Suprapubic skin (tissue), 4 donors: ENCODE measurements around the gene GTSE1. TPM values are rescaled to one million over a fixed set of nuclear protein-coding genes. Genes with fewer than 3 reads are reported as not detected.

Experiments
- DNase-seq, 2 donors: peaks; one replicate each; pipeline ENCODE4 v3.0.0-alpha.2; 2019; ENCODE audit warnings: low spot score in 2 of 2
- H3K27ac ChIP-seq: fragments of 200-600 bp; sonication (generic); one replicate; pipeline ENCODE4 v1.5.1; 2019
- H3K27me3 ChIP-seq: fragments of 200-600 bp; sonication (generic); one replicate; pipeline ENCODE4 v1.5.1; 2019
- H3K36me3 ChIP-seq: fragments of 200-600 bp; sonication (generic); one replicate; pipeline ENCODE4 v1.5.1; 2019
- H3K4me1 ChIP-seq: fragments of 200-600 bp; sonication (generic); one replicate; pipeline ENCODE4 v1.5.1; 2019
- H3K4me3 ChIP-seq: fragments of 200-600 bp; sonication (generic); one replicate; pipeline ENCODE4 v1.5.1; 2019; ENCODE audit warnings: mild to moderate bottlenecking
- H3K9me3 ChIP-seq: fragments of 200-600 bp; sonication (generic); one replicate; pipeline ENCODE4 v1.5.1; 2019
- CTCF ChIP-seq, 2 donors: fragments of 200-600 bp in 1 of 2; fragments of 450-650 bp in 1 of 2; sonication (generic) in 1 of 2; IDR thresholded peaks; one replicate each; pipeline ENCODE4 v1.5.1; 2016 to 2019; ENCODE audit warnings: antibody characterized with exemption in 2 of 2, mild to moderate bottlenecking in 1 of 2, moderate library complexity in 1 of 2
- EP300 ChIP-seq: sonication (generic); formaldehyde crosslinking; IDR thresholded peaks from one replicate; pipeline ENCODE4 v1.6.1; 2017; ENCODE audit warnings: antibody characterized with exemption
- POLR2A ChIP-seq, 2 donors: fragments of 450-650 bp; IDR thresholded peaks; one replicate each; pipeline ENCODE4 v1.6.1; 2017; ENCODE audit warnings: antibody characterized with exemption in 2 of 2, mild to moderate bottlenecking in 2 of 2, moderate library complexity in 2 of 2
- POLR2AphosphoS5 ChIP-seq, 3 donors: sonication (generic); formaldehyde crosslinking; IDR thresholded peaks; one replicate each; pipeline ENCODE4 v1.6.1; 2017; ENCODE audit warnings: antibody characterized with exemption in 3 of 3
- WGBS: methylation state at CpG from one replicate; pipeline ENCODE4 v1.1.5; 2018; 5-methylcytosine and 5-hydroxymethylcytosine counted together
- total RNA-seq, 4 donors: library from RNA; depleted of rRNA; stranded (reverse); fragments of >200 nt; gene quantifications; one replicate each; pipeline ENCODE4 v1.1.0, GENCODE V29; 2016

The GTSE1 gene
- total RNA-seq, 4 donors from 2014 or later, result 0.76 to 2.2 (median 1.8) TPM

- Histone ChIP-seq H3K27me3 (no peaks in the 10 kb centered on the region), H3K9me3 (no peaks in the 10 kb centered on the region), H3K36me3 (peaks cover 12% of the 10 kb centered on the region), H3K27ac (no peak overlapping the region), H3K4me3 (no peak overlapping the region), H3K4me1 (peaks cover 21% of the 10 kb centered on the region)
- TF ChIP-seq EP300 (no peak), POLR2A (IDR thresholded peaks at IDR 0.05) (no peak), CTCF (IDR thresholded peaks at IDR 0.05) (no peak), POLR2AphosphoS5 (IDR thresholded peaks at IDR 0.05) (no peak)
- 88% methylated on average over 6 of the region's 18 CpGs for WGBS
- DNase-seq, result no peak
Observed at GRCh38 chr22:46372686-46373085, 76.0 kb downstream of the GTSE1 start.

- no peak overlapping the region for H3K4me3 ChIP-seq
- no peaks in the 10 kb centered on the region for H3K9me3 ChIP-seq
- WGBS, result 67% methylated on average over 3 of the region's 8 CpGs
- no peaks in the 10 kb centered on the region for H3K27me3 ChIP-seq
- H3K36me3 ChIP-seq, result peaks cover 13% of the 10 kb centered on the region
- no peak overlapping the region for H3K27ac ChIP-seq
- DNase-seq, result no peak
- H3K4me1 ChIP-seq, result peaks cover 21% of the 10 kb centered on the region
- TF ChIP-seq CTCF (IDR thresholded peaks at IDR 0.05) (no peak), EP300 (no peak), POLR2AphosphoS5 (IDR thresholded peaks at IDR 0.05) (no peak), POLR2A (IDR thresholded peaks at IDR 0.05) (no peak)
Observed at GRCh38 chr22:46373159-46373558, 76.5 kb downstream of the GTSE1 start.

GRCh38 chr22:46373921-46374662 lies 77.4 kb downstream of the GTSE1 start:
- Histone ChIP-seq H3K27me3 (peaks cover 3% of the 10 kb centered on the region), H3K4me3 (no peak overlapping the region), H3K9me3 (no peaks in the 10 kb centered on the region), H3K4me1 (peaks cover 21% of the 10 kb centered on the region), H3K36me3 (peaks cover 15% of the 10 kb centered on the region), H3K27ac (no peak overlapping the region)
- DNase-seq, result no peak
- TF ChIP-seq POLR2A (IDR thresholded peaks at IDR 0.05) (no peak), POLR2AphosphoS5 (IDR thresholded peaks at IDR 0.05) (no peak), EP300 (no peak), CTCF (IDR thresholded peaks at IDR 0.05) (no peak)
- 40% methylated on average over 24 of the region's 31 CpGs for WGBS

GRCh38 chr22:46374663-46375474 lies 78.2 kb downstream of the GTSE1 start:
- no peak for TF ChIP-seq POLR2A (IDR thresholded peaks at IDR 0.05)
- TF ChIP-seq POLR2AphosphoS5 (IDR thresholded peaks at IDR 0.05), result no peak
- TF ChIP-seq EP300, result no peak
- no peak for TF ChIP-seq CTCF (IDR thresholded peaks at IDR 0.05)
- Histone ChIP-seq H3K4me1 (peaks cover 21% of the 10 kb centered on the region), H3K27me3 (peaks cover 3% of the 10 kb centered on the region), H3K4me3 (no peak overlapping the region), H3K36me3 (peaks cover 17% of the 10 kb centered on the region), H3K9me3 (no peaks in the 10 kb centered on the region), H3K27ac (no peak overlapping the region)
- 70% methylated on average over 18 of the region's 38 CpGs for WGBS
- DNase-seq, result no peak

- H3K9me3 ChIP-seq, result no peaks in the 10 kb centered on the region
- H3K4me1 ChIP-seq, result peaks cover 21% of the 10 kb centered on the region
- no peak overlapping the region for H3K27ac ChIP-seq
- TF ChIP-seq POLR2AphosphoS5 (IDR thresholded peaks at IDR 0.05) (no peak), CTCF (IDR thresholded peaks at IDR 0.05) (no peak), EP300 (no peak), POLR2A (IDR thresholded peaks at IDR 0.05) (no peak)
- 95% methylated on average over 3 of the region's 3 CpGs for WGBS
- peaks cover 3% of the 10 kb centered on the region for H3K27me3 ChIP-seq
- DNase-seq, result no peak
- H3K4me3 ChIP-seq, result no peak overlapping the region
- H3K36me3 ChIP-seq, result peaks cover 20% of the 10 kb centered on the region
Observed at GRCh38 chr22:46376111-46376510, 79.4 kb downstream of the GTSE1 start.
